Measurements from ENCODE around the gene PSD2.

The PSD2 gene

GRCh38 chr5:139849501-139849900 is 53.9 kb downstream of the PSD2 start:
- no peak overlapping the region for H3K4me3 ChIP-seq (ENCODE audit: low read depth, low read length)
- DNase-seq (ENCODE audit: low read depth): no peak
- no peak for TF ChIP-seq CTCF (IDR thresholded peaks at IDR 0.05; ENCODE audit: low read depth, low read length, missing control alignments)

- DNase-seq (ENCODE audit: low read depth): no peak
- no peak for TF ChIP-seq CTCF (IDR thresholded peaks at IDR 0.05; ENCODE audit: low read depth, low read length, missing control alignments)
- H3K4me3 ChIP-seq (ENCODE audit: low read depth, low read length): no peak overlapping the region
Measured at GRCh38 chr5:139849942-139850341, 54.3 kb downstream of the PSD2 start.

GRCh38 chr5:139850423-139851016 is 54.9 kb downstream of the PSD2 start:
- no peak for DNase-seq (ENCODE audit: low read depth)
- no peak for TF ChIP-seq CTCF (IDR thresholded peaks at IDR 0.05; ENCODE audit: low read depth, low read length, missing control alignments)
- H3K4me3 ChIP-seq (ENCODE audit: low read depth, low read length): no peak overlapping the region

GRCh38 chr5:139851558-139851957 is 56.0 kb downstream of the PSD2 start:
- no peak for DNase-seq (ENCODE audit: low read depth)
- TF ChIP-seq CTCF (IDR thresholded peaks at IDR 0.05; ENCODE audit: low read depth, low read length, missing control alignments): no peak
- no peak overlapping the region for H3K4me3 ChIP-seq (ENCODE audit: low read depth, low read length)

DNA sequence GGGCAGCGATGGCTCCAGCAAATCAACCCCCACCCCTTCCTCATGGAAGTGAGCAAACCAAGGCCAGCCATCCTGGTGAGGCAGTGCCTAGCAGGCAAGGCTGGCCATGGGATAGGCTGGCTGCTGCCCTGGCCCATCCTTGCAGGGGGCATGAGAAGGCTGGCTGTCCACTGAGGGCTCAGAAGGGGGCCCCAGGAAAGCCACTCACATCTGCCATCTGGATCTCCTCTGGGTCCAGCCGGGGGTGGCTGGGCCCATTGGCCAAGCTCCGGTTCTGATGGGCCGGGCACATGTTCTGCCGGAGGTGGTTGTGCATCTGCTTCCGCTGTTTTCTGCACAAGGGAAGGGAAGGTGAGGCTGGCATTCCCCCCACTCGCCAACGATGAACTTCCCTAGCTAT is 57.1 kb downstream of the PSD2 start:
- no peak for TF ChIP-seq CTCF (IDR thresholded peaks at IDR 0.05; ENCODE audit: low read depth, low read length, missing control alignments)
- H3K4me3 ChIP-seq (ENCODE audit: low read depth, low read length): no peak overlapping the region
- no peak for DNase-seq (ENCODE audit: low read depth)

DNA sequence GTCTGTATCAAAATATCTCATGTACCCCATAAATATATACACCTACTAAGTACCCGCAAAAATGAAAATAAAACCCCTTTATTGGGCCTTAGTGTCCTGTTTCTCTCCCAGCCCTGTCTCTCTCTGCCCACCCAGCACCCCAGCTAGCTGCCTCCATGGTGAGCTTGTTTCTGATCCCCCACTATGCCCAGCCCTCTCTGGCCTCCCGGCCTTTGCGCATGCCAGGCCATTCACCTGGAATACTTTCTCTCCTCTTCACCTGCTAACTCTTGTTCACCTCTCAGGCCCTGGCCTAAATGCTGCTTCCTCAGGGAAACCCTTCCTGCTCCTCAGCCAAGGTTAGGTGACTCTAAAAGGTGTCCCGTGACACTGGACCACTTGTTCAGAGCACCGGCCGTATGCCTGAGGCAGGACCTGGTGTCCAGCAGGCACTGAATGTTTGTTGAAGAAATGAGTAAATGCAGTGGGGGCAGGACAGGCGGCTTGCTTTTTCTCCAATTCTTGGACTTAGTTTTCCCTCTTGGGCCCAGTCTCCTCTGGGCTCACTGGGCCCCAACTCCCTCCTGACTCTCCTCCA is 58.5 kb downstream of the PSD2 start:
- no peak for TF ChIP-seq CTCF (IDR thresholded peaks at IDR 0.05; ENCODE audit: low read depth, low read length, missing control alignments)
- no peak for DNase-seq (ENCODE audit: low read depth)
- H3K4me3 ChIP-seq (ENCODE audit: low read depth, low read length): no peak overlapping the region

GRCh38 chr5:139854953-139855352 is 59.3 kb downstream of the PSD2 start:
- TF ChIP-seq CTCF (IDR thresholded peaks at IDR 0.05; ENCODE audit: low read depth, low read length, missing control alignments): no peak
- no peak for DNase-seq (ENCODE audit: low read depth)
- H3K4me3 ChIP-seq (ENCODE audit: low read depth, low read length): no peak overlapping the region

Measured in GM12864 (cell line).